ENCODE measurements around the gene TPT1.
"Not testable (repeated sequence)": the region's sequence is repeated elsewhere in the genome, so short reads cannot be mapped to it uniquely, and the experiment has no call there.

TPT1 gene

DNA sequence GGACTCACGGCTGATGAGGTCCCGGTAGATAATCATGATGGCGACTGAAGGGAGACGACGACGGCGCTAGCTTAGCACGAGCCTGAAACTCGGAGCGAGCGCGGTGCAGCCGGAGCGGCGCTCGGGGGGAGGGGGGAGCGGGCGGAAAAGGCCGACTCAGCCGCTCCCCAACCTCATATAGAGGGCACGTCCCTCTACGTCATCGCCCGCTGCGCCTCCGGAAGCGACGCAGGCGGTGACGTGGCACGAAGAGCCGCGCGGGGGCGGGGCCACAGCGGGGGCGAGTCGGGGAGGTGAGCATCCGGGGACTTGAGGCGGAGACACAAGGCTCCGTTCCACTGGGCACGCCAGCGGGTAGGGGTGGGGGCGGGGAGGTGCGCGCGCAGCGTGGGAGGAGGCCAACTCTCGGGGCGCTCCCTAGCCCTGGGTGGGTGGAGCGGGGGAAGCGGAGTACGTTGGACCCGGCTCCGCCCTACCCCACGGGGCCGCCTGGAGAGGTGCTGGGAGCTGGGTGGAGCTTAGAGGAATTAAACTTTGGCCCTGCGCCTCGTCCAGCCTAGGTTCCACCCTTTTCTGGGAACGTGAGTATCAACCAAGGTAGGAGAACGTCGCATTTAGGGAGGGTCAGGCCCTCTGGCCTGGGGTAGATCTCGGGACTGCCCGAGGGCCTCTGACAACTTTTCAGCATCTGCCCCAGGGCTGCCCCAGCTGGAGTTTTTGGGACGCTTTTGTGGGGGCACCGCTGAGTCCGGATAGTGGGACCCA, at the start of gene TPT1:
Gene TPT1 (minus strand): TSS at position 150 of the 765 bp plus-strand sequence. CDS start 114 bp downstream, at position 36.
- peak; percentile 99 for DNase-seq

DNA sequence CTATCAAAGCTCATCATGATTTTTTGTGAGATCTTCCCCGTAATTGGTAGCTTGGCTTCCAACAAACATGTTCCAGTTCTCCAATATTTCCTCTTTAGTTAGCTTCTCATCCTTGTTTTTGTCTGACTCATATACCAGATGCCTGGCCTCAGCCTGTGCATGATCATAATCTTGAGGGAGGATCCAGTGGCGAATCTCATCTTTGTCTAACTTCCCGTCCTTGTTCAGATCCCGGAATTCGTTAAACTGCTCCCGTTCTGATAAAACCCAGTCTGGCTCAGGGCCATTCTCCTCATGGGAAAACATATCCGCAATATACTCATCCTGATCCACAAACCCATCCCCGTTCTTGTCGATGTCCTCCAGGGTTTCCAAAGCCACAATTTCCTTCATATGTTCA, 49.4 kb upstream of the TPT1 start:
- not testable (repeated sequence) for DNase-seq

DNA sequence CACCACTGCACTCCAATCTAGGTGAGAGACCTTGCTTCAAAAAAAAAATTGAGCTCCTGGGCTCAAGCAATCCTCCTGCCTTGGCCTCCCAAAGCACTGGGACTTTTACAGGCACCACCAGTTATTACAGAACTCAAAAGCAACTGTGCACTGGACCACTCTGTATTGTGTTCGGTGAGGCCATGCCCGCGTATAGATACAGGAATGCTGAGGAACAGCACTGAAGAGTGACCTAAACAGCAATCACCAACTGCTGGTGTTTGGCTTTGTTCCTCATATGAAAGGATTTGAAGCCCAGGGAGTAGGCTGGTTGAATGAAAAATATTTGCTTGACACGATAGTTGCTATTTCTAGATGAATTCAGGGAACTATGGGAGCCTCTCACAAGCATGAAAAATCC, 47.7 kb upstream of the TPT1 start:
- DNase-seq, result peak; percentile 6

DNA sequence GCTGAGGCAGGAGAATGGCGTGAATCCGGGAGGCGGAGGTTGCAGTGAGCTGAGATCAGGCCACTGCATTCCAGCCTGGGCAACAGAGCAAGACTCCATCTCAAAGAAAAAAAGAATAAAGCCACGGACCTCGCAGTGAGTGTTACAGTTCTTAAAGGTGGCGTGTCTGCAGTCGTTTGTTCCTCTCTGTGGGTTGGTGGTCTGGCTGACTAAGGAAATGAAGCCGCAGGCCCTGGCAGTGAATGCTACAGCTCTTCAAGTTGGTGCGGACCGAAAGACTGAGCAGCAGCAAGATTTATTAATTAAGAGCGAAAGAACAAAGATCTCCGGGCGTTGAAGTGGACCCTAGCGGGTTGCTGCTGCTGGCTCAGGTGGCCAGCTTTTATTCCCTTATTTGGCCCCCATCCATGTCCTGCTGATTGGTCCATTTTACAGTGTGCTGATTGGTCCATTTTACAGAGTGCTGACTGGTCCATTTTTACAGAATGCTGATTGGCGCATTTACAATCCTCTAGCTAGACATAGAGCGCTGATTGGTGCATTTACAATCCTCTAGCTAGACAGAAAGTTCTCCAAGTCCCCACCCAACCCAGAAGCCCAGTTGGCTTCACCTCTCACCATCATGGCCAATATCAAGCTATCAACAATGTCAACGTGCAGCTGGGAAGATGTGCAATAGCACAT, 46.1 kb upstream of the TPT1 start:
- DNase-seq, result not testable (repeated sequence)

DNA sequence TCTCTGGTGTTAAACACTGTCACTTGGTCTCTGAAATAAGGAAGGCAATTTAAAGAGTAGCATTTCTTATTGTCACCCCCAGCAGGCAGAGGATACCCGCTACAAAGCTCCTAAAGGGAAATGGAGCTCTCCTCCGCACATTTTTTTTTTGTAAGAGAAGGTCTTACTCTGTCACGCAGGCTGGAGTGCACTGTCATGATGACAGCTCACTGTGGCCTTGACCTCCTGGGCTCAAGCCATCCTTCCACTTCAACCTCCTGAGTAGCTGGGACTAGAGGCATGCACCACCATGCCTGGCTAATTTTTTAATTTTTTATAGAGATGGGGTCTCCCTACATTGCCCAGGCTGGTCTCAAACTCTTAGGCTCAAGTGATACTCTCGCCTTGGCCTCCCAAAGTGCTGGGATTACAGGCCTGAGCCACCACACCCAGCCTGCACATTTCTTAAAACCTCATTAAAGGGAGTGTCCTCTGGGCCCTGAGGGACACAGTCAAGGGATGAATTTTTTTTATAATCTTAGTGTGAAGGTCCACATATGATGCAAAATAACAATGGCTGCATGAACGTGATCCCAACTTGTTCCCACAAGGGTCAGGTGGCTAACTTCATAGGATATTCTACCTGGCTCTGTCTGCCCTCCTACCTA, 45.0 kb upstream of the TPT1 start:
- no peak for DNase-seq

DNA sequence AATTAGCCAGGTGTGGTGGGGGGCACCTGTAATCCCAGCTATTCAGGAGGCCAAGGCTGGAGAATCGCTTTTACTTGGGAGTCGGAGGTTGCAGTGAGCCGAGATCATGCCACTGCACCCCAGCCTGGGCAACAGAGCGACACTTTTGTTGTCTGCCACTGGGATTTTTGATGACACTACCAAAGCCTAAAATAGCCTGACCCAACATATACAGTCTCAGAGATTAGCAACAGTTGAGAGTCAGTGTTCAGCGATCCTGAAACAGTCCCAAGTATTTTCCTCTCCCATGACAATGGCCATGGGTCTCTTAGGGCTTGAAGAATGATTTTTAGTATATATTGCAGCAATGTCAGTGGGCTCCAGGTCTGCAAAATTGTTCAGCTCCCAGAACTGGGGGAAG, 44.3 kb upstream of the TPT1 start:
- no peak for DNase-seq

DNA sequence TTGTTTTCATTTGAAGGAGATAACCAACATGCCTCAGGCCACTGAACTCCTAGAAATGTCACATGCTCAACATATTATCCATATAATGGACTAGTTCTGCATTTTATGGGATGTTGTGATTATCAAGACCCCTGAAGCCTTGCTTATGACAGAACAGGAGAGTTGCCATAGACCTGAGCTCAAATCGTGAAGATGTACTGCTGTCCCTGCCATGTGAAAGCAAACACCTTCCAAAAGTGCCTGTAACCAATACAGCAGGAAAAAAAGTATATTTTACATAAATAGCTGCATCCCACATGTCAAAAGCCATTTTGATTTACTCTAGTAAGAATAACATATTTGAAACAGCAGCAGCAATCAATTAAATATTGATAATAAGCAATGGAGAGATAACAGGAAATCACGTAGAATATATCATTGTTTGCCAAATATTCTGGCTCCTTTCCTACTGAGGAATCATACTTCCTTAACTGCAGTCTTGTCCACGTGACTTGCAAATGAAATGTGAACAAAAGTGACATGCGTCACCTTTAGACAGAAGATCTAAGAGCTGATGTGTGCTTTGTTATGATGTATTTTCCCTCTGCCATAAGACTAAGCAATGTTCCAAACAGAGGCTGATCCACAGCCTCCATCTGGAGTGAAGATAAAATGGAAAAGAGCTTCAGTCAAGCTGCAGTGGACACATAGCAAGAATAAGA, 43.6 kb upstream of the TPT1 start:
- no peak for DNase-seq

DNA sequence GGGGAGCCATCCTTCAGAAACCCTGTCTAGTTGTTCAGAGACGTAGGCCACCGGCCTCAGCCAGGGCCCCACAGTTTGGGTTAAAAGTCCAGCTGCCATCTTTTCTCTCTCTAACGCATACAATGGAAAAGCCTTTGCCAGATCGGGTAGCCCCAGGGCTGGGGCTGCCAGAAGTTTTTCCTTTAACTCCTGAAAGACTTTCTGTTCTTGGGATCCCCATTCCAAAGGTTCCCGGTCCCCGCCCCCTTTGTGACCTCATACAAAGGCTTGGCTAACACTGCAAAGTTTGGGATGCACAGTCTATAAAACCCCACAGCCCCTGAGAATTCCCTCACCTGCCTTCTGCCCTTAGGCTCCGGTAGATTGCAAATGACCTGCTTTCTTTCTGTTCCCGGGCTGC, 41.8 kb upstream of the TPT1 start:
- DNase-seq, result not testable (repeated sequence)

DNA sequence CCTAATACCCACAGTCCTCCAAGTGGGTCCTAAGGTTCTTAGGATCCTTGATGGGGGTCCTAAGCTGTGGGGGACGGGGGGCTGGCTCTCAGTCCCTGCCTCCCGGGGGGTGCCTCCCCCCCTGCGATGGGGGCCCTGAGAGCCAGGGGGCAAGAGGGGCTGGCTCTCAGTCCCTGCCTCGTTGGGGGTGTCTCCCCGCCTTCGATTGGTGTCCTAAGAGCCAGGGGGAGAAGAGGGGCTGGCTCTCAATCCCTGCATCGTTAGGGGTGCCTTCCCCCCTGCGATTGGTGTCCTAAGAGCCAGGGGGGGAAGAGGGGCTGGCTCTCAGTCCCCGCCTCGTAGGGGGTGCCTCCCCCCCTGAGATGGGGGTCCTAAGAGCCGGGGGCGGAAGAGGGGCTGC, 40.2 kb upstream of the TPT1 start:
- no peak for DNase-seq

DNA sequence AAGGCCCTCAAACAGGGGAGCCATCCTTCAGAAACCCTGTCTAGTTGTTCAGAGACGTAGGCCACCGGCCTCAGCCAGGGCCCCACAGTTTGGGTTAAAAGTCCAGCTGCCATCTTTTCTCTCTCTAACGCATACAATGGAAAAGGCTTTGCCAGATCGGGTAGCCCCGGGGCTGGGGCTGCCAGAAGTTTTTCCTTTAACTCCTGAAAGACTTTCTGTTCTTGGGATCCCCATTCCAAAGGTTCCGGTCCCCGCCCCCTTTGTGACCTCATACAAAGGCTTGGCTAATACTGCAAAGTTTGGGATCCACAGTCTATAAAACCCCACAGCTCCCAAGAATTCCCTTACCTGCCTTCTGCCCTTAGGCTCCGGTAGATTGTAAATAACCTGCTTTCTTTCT, 39.7 kb upstream of the TPT1 start:
- DNase-seq, result not testable (repeated sequence)

DNA sequence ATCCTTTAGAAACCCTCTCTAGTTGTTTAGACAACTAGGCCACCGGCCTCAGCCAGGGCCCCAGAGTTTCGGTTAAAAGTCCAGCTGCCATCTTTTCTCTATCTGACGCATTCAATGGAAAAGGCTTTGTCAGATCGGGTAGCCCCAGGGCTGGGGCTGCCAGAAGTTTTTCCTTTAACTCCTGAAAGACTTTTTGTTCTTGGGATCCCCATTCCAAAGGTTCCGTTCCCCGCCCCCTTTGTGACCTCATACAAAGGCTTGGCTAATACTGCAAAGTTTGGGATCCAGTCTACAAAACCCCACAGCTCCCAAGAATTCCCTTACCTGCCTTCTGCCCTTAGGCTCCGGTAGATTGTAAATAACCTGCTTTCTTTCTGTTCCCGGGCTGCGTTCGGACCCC, 38.5 kb upstream of the TPT1 start:
- DNase-seq, result not testable (repeated sequence)

DNA sequence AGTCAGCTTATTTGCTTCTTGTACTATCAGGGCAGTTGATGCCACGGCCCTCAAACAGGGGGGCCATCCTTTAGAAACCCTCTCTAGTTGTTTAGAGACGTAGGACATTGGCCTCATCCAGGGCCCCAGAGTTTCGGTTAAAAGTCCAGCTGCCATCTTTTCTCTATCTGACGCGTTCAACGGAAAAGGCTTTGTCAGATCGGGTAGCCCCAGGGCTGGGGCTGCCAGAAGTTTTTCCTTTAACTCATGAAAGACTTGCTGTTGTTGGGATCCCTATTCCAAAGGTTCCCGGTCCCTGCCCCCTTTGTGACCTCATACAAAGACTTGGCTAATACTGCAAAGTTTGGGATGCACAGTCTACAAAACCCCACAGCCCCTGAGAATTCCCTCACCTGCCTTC, 37.8 kb upstream of the TPT1 start:
- not testable (repeated sequence) for DNase-seq

DNA sequence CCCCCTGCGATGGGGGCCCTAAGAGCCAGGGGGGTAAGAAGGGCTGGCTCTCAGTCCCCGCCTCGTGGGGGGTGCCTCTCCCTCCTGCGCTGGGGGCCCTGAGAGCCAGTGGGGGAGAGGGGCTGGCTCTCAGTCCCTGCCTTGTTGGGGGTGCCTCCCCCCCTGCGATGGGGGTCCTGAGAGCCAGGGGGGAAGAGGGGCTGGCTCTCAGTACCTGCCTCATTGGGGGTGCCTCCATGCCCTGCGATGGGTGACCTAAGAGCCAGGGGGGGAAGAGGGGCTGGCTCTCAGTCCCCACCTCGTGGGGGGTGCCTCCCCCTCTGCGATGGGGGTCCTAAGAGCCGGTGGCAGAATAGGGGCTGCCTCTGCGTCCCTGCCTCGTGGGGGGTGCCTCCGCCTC, 36.3 kb upstream of the TPT1 start:
- DNase-seq, result not testable (repeated sequence)

DNA sequence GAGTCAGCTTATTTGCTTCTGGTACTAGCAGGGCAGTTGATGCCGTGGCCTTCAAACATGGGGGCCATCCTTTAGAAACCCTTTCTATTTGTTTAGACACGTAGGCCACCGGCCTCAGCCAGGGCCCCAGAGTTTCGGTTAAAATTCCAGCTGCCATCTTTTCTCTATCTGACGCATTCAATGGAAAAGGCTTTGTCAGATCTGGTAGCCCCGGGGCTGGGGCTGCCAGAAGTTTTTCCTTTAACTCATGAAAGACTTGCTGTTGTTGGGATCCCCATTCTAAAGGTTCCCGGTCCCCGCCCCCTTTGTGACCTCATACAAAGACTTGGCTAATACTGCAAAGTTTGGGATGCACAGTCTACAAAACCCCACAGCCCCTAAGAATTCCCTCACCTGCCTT, 35.7 kb upstream of the TPT1 start:
- not testable (repeated sequence) for DNase-seq

DNA sequence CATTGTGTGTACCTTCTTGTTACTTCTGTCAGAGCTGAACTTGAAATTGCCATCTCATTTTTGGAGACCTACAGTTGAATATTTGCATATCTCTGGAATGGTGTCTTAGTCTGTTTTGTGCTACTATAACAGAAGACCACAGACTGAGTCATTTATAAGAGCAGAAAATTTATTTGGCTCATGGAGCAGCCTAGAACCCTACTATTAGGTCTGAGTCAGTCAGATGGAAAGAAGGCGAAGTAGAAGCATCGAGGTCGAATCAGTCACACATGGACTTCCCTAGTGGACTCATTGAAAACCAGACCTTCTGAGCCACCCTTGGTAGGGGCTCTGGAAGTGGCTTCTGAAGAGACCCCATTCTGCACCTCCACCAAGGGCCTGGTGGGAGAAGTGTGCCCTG, 33.9 kb upstream of the TPT1 start:
- no peak for DNase-seq

DNA sequence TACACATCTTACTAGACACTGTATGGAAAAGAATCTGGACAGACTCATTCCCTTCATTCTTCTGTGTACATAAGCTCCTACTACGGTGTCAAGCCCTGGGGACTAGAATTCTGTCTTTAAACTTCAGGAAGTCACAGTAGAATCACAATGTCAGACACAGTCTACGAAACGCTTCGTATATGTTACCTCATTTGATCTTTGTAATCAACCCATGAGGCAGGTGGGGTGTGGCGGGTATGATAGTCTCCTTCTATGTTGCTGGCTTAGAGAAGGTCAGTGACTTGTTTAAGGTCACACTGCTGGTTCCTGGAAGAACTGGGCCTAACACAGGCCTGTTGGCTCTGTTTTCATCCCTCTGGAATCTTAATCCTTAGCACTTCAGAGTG, 32.2 kb upstream of the TPT1 start:
- no peak for DNase-seq

DNA sequence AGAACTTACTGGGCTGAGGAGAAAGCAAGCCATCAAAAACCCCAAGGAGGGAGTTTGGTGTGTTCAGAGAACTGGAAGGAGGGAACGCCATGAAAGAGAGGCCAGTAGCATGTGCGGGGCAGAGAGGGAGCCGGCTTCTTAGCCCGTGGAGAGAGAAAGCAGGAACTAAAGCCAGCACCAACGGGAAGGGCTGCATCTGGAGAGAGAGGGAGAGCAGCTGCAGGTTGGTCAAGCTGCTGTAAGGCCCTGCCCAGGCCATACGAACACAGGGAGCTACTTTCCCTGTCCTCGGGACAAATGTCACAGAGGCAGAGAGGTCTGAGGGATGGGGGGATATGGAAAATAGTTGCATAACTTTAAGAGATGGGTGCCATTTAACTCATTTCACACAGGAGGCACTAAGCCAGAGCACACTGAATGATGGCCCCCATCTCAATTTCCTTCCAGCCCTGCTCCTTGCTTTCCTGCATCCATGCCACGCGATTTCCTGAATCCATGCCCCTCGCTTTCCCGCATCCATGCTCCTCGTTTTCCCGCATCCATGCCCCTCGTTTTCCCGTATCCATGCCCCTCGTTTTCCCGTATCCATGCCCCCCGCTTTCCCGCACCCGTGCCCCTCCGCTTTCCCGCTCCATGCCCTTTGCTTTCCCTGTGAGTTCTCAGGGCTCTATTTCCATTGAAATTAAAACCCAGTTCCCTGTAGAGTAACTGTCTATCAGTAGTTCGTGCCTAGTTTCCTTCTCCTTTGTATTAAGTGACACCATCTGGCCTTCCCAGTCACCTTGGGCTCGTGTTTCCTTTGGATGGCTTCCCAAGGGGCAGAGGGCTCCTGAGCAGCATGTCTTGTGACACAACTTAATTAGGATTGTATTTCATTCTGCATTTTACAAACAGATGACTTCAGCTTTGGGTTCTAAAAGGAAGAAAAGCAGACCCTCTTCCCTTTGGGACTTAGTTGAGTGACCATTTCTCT, 31.5 kb upstream of the TPT1 start:
- no peak for DNase-seq

DNA sequence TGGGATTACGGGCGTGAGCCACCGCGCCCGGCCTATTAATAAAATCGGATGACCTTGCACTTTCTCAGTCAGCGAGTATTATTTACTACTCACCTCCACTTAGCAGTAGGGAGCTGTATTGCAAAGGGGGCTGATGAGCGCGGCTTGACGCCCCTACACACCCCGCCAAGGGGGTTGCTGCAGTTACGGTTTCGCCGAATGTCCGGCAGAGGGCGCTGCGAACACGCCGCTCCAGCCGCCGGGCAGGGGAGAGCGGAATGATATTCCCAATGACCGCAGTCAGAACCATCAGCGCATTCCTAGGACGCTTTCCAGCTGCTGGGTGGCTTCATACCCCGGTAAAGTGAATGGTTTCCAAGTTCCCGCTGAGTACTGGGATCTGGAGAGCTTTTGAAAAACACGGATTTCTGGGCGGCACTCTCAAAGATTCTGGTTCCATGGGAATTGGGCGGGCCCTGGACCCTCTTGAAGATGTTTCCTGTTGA, 30.0 kb upstream of the TPT1 start:
- DNase-seq, result peak; percentile 64

DNA sequence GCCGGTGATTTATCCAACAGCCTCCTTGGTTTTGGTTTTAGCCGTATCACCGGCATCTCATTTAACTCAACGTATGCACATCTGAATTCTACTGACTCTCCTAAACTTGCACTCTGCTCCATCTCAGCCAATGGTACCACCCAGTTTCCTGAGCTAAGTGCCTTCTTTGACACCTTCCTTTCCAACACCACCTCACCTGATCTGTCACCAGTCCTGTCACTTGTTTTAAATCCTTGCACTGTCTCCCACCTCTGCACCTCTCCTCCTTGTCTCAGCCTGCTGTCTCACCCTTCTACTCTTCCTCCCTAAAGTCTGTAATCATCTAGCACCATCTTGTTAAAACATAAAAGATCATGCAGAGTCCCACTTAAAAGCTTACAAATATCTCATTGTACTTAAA, 28.1 kb upstream of the TPT1 start:
- no peak for DNase-seq

DNA sequence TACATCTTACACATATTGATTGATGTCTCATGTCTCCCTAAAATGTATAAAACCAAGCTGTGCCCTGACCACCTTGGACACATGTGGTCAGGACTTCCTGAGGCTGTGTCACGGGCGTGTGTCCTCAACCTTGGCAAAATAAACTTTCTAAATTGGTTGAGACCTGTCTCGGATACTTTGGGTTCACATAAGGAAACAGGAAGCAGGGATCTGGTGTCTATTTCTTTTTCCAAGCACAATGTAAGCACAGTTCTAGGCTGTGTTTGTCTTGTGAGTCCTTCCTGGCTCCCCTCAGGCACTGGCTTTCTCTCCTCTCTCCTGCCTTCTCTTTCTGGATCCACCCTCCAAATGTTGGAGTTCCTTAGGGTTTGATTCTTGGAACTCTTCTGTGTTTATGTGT, 27.6 kb upstream of the TPT1 start:
- no peak for DNase-seq

DNA sequence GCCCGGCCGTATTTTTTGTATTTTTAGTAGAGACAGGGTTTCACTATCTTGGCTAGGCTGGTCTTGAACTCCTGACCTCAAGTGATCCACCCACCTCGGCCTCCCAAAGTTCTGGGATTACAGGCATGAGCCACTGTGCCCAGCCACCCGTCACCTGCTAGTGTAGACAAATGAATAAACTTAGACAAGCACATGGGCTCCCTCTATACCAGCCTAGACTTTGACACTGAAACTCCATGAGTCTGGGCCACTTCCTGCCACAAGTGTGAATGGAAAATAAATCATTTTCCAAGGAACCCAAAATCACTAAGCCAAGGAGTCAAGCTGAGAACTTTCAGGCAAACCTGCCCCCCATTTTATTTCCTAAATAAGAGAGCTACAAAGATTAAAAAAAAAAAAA, 27.0 kb upstream of the TPT1 start:
- no peak for DNase-seq

DNA sequence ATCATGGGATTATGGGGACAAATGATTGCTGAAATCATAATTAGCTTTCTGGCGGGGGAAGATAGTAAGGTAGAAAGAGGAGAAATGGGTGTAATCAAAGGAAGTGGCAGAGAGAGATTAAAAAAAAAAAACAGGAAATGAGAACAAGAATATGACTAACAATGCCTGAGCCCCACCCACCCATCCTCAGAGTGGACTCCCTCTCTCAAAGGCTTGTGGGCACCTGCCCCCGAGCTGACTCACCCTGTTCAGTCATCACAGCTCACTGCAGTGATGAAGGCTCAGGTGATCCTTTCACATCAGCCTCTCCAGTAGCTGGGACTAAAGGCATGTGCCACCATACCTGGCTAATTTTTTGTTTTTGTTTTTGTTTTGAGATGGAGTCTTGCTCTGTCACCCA, 26.4 kb upstream of the TPT1 start:
- no peak for DNase-seq
